Left colon (tissue), 2 donors: Measurements from ENCODE around the gene VN1R5. TPM values are rescaled to one million over a fixed set of nuclear protein-coding genes. Genes with fewer than 3 reads are reported as not detected.
"Not testable (repeated sequence)": the region's sequence is repeated elsewhere in the genome, so short reads cannot be mapped to it uniquely, and the experiment has no call there.

Experiments
- ATAC-seq: fragments of 200-7000 bp; cut with Tn5 transposase; one replicate; pipeline ENCODE4 v1.9.1; 2020; ENCODE audit warnings: mild to moderate bottlenecking, moderate library complexity
- DNase-seq, 2 donors: peaks; one replicate each; pipeline ENCODE4 v3.0.0-alpha.2; 2020
- intact Hi-C, 2 donors: fragments of 100-400 bp; cut with DNase I in 1 of 2; cut with micrococcal nuclease in 1 of 2; formaldehyde crosslinking; loops; one replicate each; pipeline versions ENCODE4 v1.11.2 to v1.14.0; 2022; cut with DNase I, micrococcal nuclease
- long read RNA-seq: library from polyadenylated mRNA; unstranded; transcript quantifications from one replicate; pipeline ENCODE4 v2.0.0, GENCODE V29; 2021
- total RNA-seq, 2 donors: library from RNA; stranded (reverse); fragmentation: NEBNext Ultra II Directional; extraction: Animal tissue kit (Norgen Biotek cat#: 25700); gene quantifications; one replicate each; pipeline ENCODE4 v1.2.1, GENCODE V29; 2021
- donor health status: DM: no; HTN: no; CAD: no.
- donor health status: DM: yes; HTN: yes; CAD: no.

VN1R5 gene
- not detected for total RNA-seq
- long read RNA-seq: 0 reads

GRCh38 chr1:247255772-247256171 lies at the start of gene VN1R5:
TSS of gene VN1R5 (plus strand) at chr1:247256072.
- not testable (repeated sequence) for DNase-seq

GRCh38 chr1:247209396-247209795 lies 46.5 kb upstream of the VN1R5 start:
- ATAC-seq (no peak), DNase-seq (no peak)
- intact Hi-C loops: no loop called here

More at GRCh38 chr1:247255772-247256171, at the start of gene VN1R5:
- ATAC-seq, intact Hi-C loops: not testable (repeated sequence)

- ATAC-seq (peak; percentile 16), DNase-seq (no peak)
- intact Hi-C loops: no loop called here
These were observed 45.9 kb upstream of the VN1R5 start for GRCh38 chr1:247210062-247210375.

- peak; percentile 98 to 100 for DNase-seq
- intact Hi-C loops: no loop called here
- peak; percentile 99 for ATAC-seq
These were observed 45.3 kb upstream of the VN1R5 start for GRCh38 chr1:247210376-247211117.

GRCh38 chr1:247211339-247211738 lies 44.5 kb upstream of the VN1R5 start:
- intact Hi-C loops: no loop called here
- no peak for ATAC-seq
- DNase-seq: peak in 1 of 2 donors; percentile 8

- intact Hi-C loops: no loop called here
- ATAC-seq (no peak), DNase-seq (no peak)
These were observed 43.9 kb upstream of the VN1R5 start for GRCh38 chr1:247212012-247212411.

GRCh38 chr1:247212627-247213617 lies 43.0 kb upstream of the VN1R5 start:
- intact Hi-C loops: no loop called here
- no peak for ATAC-seq
- no peak for DNase-seq

- intact Hi-C loops: no loop called here
- ATAC-seq: no peak
- no peak for DNase-seq
These were observed 39.6 kb upstream of the VN1R5 start for GRCh38 chr1:247216261-247216660.

GRCh38 chr1:247218121-247218651 lies 37.7 kb upstream of the VN1R5 start:
- ATAC-seq (no peak), DNase-seq (no peak)
- intact Hi-C loops: no loop called here

GRCh38 chr1:247220280-247220679 lies 35.6 kb upstream of the VN1R5 start:
- ATAC-seq, DNase-seq, intact Hi-C loops: not testable (repeated sequence)

- intact Hi-C loops: no loop called here
- ATAC-seq: no peak
- DNase-seq: no peak
These were observed 33.0 kb upstream of the VN1R5 start for GRCh38 chr1:247222840-247223239.

- intact Hi-C loops: no loop called here
- ATAC-seq: no peak
- DNase-seq: no peak
These were observed 31.1 kb upstream of the VN1R5 start for GRCh38 chr1:247224822-247225221.

- no peak for ATAC-seq
- DNase-seq: no peak
- intact Hi-C loops: no loop called here
These were observed 27.7 kb upstream of the VN1R5 start for GRCh38 chr1:247228133-247228532.

GRCh38 chr1:247241691-247242090 lies 14.2 kb upstream of the VN1R5 start:
- no peak for DNase-seq
- ATAC-seq: no peak
- intact Hi-C loops: no loop called here

- intact Hi-C loops: no loop called here
- DNase-seq: no peak
- ATAC-seq: no peak
These were observed 12.2 kb upstream of the VN1R5 start for GRCh38 chr1:247243524-247244137.

- no peak for ATAC-seq
- DNase-seq: no peak
- intact Hi-C loops: no loop called here
These were observed 9.4 kb upstream of the VN1R5 start for GRCh38 chr1:247246325-247247115.

- intact Hi-C loops: no loop called here
- ATAC-seq (no peak), DNase-seq (no peak)
These were observed 8.3 kb upstream of the VN1R5 start for GRCh38 chr1:247247568-247247967.

- no peak for DNase-seq
- no peak for ATAC-seq
- intact Hi-C loops: no loop called here
These were observed 10.2 kb downstream of the VN1R5 start for GRCh38 chr1:247266053-247266452.
